ENCODE measurements around the gene TIMD4. TPM values are rescaled to one million over a fixed set of nuclear protein-coding genes. Genes with fewer than 3 reads are reported as not detected.

Gene TIMD4
- total RNA-seq, 1 donor from 2014 or later, result not detected

DNA sequence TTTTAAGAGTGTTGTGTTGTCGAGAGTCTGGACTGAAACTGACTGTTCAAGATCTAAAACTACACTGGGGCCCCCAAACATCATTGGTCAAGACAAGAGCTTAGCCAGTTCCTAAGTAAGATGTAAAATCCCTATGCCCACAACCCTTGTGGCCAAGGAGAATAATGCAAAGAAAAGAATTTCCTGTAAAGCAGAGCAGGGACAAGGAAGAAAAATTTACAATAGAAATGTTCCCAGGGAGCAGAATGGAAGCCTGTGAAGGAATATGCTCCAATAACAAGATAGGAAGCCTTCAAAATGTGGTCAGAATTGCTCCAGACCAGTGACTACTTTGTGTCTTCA, 92.6 kb downstream of the TIMD4 start:
- DNase-seq (ENCODE audit: low spot score), result no peak
- intact Hi-C loops (cut with DNase I), result no loop called here

Other genes with a start within 250 kb of the TIMD4 start
- gene PPP1R2B, start 112.9 kb downstream of the TIMD4 start, total RNA-seq, result not detected
- 0.57 TPM for gene HAVCR1, start 95.9 kb upstream of the TIMD4 start, total RNA-seq
- gene HAVCR2, start 145.8 kb upstream of the TIMD4 start, total RNA-seq, result 1.7 TPM
- 8.9 TPM for gene MED7, start 179.6 kb upstream of the TIMD4 start, total RNA-seq
- gene GARIN3, start 203.0 kb upstream of the TIMD4 start, total RNA-seq, result not detected
- gene ITK, start 217.6 kb upstream of the TIMD4 start, total RNA-seq, result 0.43 TPM